Measurements from ENCODE around the gene ZIC2.

- TF ChIP-seq CTCF (IDR thresholded peaks at IDR 0.05; ENCODE audit: insufficient read depth, low read length) (no peak), POLR2AphosphoS5 (IDR thresholded peaks at IDR 0.05; ENCODE audit: low read depth) (no peak), GABPA (IDR thresholded peaks at IDR 0.05; ENCODE audit: low read depth) (no peak)
Observed at GRCh38 chr13:99989276-99990125, 7.9 kb downstream of the ZIC2 start.

Measured in HL-60 (cell line).